SK-MEL-5 (cell line): ENCODE results near the gene PHGDH. TPM values are rescaled to one million over a fixed set of nuclear protein-coding genes. Genes with fewer than 3 reads are reported as not detected.

Experiments
- DNase-seq: peaks from one replicate; pipeline ENCODE4 v3.0.0-alpha.2; 2016; ENCODE audit warnings: low read depth, low spot score
- in situ Hi-C: cut with HindIII; loops from 2 replicates; pipeline ENCODE4 v1.10.0; 2016; ENCODE audit warnings: low sequenced_read_pairs, high pct_unique_total_duplicates, low pct_unique_long_range_greater_than_20kb
- total RNA-seq: library from RNA; depleted of rRNA; stranded (reverse); fragments of >200 nt; shearing (Covaris generic); gene quantifications from 2 replicates; pipeline ENCODE4 v1.2.3, GENCODE V29; 2014

PHGDH gene
- total RNA-seq, 1 experiment from 2014 or later = 98.5 TPM

GRCh38 chr1:119740896-119741780 is 29.4 kb downstream of the PHGDH start:
- in situ Hi-C loops = no loop called here
- no peak for DNase-seq

- in situ Hi-C loops = no loop called here
These were observed 30.5 kb downstream of the PHGDH start for GRCh38 chr1:119742202-119742601.

GRCh38 chr1:119742677-119743076 is 30.9 kb downstream of the PHGDH start:
- in situ Hi-C loops = no loop called here
- no peak for DNase-seq

More at GRCh38 chr1:119742202-119742601, 30.5 kb downstream of the PHGDH start:
- DNase-seq = no peak

- no peak for DNase-seq
- in situ Hi-C loops = no loop called here
These were observed 31.6 kb downstream of the PHGDH start for GRCh38 chr1:119743308-119743707.

GRCh38 chr1:119743776-119744597 is 32.3 kb downstream of the PHGDH start:
- peak; percentile 90 for DNase-seq
- in situ Hi-C loops = no loop called here

DNA sequence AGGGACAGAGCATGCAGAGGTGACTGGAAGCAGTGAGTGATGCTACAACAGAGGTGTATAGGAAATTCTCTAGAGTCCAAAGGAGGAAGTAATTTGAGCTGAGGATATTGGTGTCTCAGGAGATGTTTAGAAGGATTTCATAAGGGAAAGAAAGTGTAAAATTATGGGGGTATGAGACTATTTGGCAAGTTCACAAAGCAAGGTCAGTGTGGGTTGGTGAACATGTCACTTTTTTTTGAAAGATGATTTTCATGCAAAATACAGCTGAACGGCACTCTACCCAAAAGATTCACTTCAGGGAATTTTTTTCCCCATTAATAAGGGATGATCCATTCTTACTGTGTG is 32.8 kb downstream of the PHGDH start:
- in situ Hi-C loops = no loop called here
- no peak for DNase-seq

DNA sequence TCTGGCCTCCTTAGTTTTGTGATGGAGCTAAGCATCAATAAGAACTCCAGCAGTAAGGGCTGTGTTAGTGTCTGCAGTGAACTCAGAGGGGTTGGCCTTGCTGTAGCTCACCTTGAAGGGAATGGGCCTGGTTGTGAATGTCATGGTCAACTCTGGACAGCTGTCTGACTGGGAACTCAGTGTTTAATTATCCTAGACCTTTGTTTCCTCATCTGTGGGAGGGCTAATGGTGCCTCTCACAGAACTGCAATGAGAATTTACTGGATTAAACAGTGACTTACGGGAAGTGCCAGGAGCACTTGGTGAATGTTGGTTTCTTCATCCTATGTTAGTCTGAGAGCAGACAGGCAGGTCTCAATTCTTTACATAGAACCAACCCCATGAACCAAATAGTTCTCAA is 33.3 kb downstream of the PHGDH start:
- DNase-seq = no peak
- in situ Hi-C loops = no loop called here

GRCh38 chr1:119747451-119747850 is 35.7 kb downstream of the PHGDH start:
- DNase-seq = no peak
- in situ Hi-C loops = no loop called here

- DNase-seq = no peak
- in situ Hi-C loops = no loop called here
These were observed 36.3 kb downstream of the PHGDH start for GRCh38 chr1:119748040-119748439.

- in situ Hi-C loops = no loop called here
- DNase-seq = no peak
These were observed 40.9 kb downstream of the PHGDH start for GRCh38 chr1:119752592-119752991.

DNA sequence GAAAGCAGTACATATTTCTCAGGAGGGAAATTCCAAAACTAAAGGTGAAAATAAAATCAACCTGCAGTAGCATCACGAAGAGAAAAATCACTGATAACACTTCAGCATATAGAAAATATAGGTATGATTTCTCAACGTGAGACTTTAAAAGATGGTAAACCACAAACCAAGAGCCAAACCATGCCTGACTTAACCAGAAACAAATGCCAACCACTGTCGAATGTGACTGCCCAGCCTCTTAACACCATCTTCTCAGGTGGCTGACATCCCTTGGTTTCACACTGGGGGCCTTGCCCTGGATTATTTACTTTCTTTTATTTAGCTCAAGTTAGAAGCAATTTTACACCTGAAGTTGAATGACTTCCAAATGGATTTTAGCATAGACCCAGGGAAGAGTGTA is 46.9 kb downstream of the PHGDH start:
- no peak for DNase-seq
- in situ Hi-C loops = no loop called here

DNA sequence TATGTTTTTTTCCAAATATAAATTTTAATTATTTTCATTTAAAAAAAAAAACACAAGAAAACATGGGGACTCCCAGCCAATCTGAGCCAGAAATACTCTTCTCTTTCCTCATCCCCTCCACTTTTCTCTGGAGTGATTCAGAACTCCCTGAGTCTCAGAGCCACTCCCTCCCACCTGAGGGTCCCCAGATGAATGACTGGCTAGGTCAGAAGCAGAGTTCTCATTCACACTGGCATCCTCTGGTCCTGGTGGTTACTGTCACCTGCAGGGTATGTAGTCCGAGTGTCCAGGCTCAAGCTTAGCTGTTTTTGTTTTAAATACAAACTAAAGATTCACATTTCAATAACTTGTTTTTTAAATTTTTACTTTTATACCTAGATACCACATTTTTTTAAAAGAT is 50.7 kb downstream of the PHGDH start:
- in situ Hi-C loops = no loop called here
- DNase-seq = no peak

- no peak for DNase-seq
- in situ Hi-C loops = no loop called here
These were observed 51.2 kb downstream of the PHGDH start for GRCh38 chr1:119762953-119763352.

DNA sequence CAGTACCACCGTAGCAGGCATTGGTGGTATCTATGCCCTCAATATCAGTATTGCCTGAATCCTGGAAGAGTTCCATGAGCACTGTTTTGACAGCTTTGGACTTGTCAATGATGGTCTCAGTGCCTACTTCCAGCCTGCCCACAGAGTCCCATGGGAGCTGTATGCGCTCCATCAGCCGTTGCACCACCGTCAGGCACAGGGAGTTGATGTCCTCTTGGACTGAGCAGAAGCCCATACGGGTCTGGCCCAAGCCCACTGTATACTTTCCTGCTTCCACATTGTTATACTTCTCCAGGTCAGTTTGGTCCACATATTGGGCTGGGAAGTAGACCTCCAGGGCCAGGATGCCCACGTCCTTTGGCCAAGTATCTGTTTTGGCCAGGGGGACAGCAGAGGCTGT is 52.5 kb downstream of the PHGDH start:
- in situ Hi-C loops = no loop called here
- no peak for DNase-seq

GRCh38 chr1:119766374-119766794 is 54.6 kb downstream of the PHGDH start:
- DNase-seq = no peak
- in situ Hi-C loops = no loop called here

GRCh38 chr1:119767486-119767885 is 55.8 kb downstream of the PHGDH start:
- in situ Hi-C loops = no loop called here
- no peak for DNase-seq

- DNase-seq = no peak
- in situ Hi-C loops = no loop called here
These were observed 57.0 kb downstream of the PHGDH start, which contains the start of gene HMGCS2 for GRCh38 chr1:119768778-119769177. TSS of gene HMGCS2 (minus strand) at chr1:119768905. CDS start at chr1:119768844, 61 bp downstream.

GRCh38 chr1:119771016-119771415 is 59.3 kb downstream of the PHGDH start:
- in situ Hi-C loops = no loop called here
- DNase-seq = peak; percentile 37

GRCh38 chr1:119771770-119772169 is 60.0 kb downstream of the PHGDH start:
- no peak for DNase-seq
- in situ Hi-C loops = no loop called here
